ENCODE results near the gene PRRT1B.
A peak's percentile ranks its signal among the peaks of the same experiment; 100 is the strongest.

PRRT1B gene

DNA sequence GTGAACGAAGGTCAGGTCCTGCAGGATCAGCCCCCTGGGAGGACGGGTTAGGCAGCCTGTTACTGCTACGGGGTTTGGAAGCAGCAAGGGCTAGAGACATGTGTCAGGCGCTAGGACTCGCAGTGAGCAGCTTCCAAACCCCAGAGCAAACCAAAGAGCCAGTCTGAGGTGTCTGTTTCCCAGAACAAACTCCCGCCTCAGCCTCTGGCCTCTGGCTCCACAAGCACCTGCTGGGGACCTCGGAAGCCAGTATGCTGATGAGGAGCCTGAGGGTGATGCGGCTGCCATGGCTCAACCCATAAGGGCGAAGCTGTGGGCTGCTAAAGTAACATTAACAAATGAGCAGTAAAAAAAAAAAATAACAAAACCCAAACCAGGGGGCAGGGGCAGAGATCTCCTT lies 35.0 kb downstream of the PRRT1B start:
- no peak for DNase-seq (ENCODE audit: low read depth)

- DNase-seq (ENCODE audit: low read depth): no peak
Measured at GRCh38 chr9:131582056-131582455, 36.7 kb downstream of the PRRT1B start.

GRCh38 chr9:131582466-131583336 lies 37.4 kb downstream of the PRRT1B start:
- no peak for DNase-seq (ENCODE audit: low read depth)

- no peak for DNase-seq (ENCODE audit: low read depth)
Measured at GRCh38 chr9:131583337-131583645, 38.0 kb downstream of the PRRT1B start.

DNA sequence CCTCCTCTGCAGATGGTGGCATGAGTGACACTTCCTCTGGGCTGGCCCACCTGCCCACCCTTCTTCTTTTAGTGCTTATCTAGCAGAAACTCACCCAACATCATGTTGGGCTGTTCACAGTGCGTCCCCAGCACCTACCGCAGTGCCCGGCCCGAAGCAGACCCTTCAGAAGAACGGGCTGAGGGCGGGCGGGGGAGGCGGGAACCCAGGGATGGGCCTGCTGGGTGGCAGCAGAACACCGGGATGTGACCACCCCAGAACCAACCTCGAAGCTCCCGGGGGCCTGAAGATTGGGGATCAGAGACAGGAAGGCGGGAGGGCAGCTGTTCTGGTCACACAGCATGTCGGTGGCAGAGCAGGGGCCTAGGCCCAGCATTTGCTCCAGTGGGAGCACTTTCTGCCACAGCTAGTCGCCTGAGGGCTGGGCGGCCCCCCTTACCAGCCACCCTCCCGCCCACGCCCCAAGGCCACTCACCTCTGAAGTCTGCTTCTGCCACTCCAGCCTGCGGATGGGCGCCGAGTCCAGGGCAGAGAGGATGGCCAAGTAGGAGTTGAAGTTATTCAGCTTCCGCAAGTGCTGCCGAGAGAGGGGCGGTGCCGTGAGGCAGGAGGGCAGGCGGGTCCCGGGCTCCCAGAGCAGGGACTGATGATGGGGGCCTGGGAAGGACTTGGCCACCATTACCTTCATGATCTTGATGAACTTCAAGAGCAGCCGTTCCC lies 38.7 kb downstream of the PRRT1B start:
- DNase-seq (ENCODE audit: low read depth): no peak

DNA sequence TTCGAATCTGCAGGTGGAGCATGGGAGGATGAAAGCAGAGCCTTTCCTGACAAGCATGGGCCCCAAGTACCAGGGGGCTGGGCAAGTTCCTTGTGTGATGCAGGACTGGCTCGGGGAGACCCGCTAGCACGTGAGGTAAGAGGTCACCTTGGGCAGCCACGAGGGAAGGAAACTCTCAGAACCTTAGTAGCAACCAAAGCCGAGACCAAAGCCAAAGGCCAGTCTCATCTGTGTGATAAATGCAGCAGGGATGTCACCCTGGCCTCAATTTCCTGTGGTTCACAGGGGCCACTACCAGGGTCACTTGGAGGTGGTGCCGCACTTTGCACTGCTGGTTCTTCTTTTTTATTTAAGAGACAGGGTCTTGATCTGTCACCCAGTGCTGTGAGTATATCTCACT lies 39.5 kb downstream of the PRRT1B start:
- no peak for DNase-seq (ENCODE audit: low read depth)

- DNase-seq (ENCODE audit: low read depth): no peak
Measured at GRCh38 chr9:131585375-131585774, 40.1 kb downstream of the PRRT1B start.

DNA sequence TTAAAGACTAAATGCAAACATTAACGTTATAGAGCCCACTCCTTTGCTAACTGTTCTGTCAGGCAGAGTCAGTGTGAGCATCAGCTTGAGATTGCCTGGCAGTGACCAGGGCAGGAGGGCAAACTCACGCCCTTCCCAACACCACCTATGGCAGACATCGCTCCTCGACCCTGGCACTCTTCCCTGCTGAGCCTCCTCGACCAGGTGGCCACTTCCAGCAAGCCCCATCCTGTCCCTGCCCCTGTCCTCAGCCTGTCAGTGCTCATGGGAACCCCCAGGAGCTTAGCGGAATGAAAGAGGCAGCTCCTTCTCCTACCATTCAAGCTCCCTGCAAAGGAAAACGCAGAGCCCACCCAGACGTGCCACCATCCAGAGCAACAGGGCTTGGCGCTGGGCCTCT lies 42.0 kb downstream of the PRRT1B start:
- DNase-seq (ENCODE audit: low read depth): no peak

GRCh38 chr9:131587906-131588305 lies 42.6 kb downstream of the PRRT1B start:
- no peak for DNase-seq (ENCODE audit: low read depth)

GRCh38 chr9:131588396-131588795 lies 43.1 kb downstream of the PRRT1B start:
- DNase-seq (ENCODE audit: low read depth): no peak

DNA sequence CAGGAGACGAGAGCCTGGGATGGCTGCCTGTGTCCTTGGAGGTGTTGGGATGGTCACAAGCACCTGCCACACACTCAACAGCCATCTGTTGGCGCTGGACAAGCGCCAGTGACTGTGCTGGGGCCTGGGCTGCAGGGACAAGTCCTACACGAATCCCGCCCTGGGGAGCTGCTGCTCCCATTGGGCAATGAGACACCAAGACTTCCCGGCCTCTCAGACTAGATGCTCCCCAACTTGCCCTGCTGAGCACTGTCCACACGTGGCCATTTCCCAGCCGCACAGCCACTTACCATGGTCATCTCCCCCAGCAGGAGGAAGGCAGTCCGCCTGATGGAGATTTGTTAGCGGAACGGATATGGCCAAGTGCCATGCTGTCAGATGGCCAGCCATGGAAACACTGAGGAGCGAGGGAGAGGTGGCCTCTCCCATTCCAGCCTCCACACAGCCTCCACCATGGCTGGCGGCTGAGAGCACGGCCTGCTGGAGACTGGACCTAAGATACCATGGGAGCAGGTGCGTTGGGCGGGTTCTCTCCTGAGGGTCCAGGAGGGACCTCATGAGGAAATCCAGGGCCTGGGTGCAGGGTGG lies 43.9 kb downstream of the PRRT1B start:
- DNase-seq (ENCODE audit: low read depth): no peak

- no peak for DNase-seq (ENCODE audit: low read depth)
Measured at GRCh38 chr9:131589993-131590392, 44.7 kb downstream of the PRRT1B start.

GRCh38 chr9:131590449-131590848 lies 45.1 kb downstream of the PRRT1B start:
- no peak for DNase-seq (ENCODE audit: low read depth)

DNA sequence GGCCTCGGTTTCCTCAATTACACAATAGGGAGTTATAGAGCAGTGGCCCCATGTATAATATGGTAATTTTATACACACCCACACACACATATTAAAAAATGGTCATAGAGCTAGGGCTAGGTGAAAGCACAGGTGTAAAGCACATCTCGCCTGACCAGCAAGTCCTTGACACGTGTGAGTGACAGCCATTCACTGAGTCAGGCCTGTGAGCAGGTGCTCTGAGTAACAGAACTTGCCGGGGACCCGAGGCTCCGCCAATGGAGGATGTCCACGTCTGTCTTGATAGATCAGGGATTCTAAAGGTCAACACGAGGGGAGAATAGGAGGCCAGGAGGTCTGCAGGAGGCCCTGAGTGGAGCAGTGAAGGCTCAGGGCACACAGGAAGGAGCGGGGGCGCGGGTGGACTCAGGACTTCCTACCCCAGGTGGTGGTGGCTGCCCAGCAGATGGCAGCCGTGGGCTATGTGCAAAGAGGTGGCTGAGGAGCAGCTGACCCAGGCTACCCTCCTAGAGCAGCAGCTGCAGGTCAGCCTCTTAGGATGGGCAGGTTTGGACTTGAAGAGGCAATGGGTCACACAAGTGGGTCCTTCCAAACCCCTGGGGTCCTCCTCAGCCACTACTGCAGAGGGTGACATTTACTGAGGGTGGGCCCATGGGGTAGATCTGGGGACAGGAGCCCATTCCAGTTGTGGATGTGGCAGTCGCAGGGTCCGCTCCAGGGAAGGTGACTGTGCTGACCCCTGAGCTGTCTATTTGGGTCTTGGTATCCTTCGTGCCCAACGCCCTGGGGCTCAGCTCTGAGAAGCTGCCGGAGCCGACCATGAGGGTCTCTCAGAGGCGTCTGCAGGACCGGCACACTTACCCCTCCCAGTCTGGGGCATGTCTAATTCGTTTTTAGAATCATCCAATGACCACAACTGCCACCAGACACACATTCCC lies 45.9 kb downstream of the PRRT1B start:
- peak; percentile 58 for DNase-seq (ENCODE audit: low read depth)

- no peak for DNase-seq (ENCODE audit: low read depth)
Measured at GRCh38 chr9:131591845-131592208, 46.5 kb downstream of the PRRT1B start.

DNA sequence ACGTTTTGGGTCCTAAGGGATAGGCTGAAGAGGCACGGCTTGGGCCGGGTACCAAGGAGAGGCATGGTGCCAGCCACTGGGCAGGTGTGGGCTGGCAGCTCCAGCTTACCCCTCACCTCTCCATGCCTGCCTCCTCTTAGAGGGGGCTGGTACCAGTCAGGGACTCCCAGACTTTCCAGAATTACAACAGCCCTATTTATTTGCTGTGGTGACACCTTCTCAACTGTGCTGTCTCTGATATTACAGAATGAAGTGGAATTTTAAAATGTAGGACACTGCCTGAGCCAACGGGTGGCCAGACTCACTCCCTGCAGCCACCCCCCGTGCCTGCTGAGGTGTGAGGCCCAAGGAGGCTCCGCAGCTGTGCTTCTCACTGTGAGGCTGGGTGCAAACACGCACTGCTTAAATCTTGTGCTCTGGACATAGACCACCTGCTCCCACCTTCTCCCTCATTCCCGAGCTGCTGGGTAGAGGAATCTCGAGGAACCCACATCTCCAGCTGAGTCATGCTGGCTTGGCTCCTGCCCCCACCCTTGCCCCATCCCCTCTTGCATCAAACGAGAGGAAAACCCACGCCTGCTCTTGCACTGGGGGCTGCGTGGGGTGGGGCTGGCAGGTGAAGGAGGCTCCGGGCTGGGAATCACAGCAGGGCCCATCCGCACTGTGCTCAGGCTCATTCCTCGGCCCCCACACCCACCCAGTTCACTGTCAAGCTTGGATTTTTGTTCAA lies 47.9 kb downstream of the PRRT1B start:
- DNase-seq (ENCODE audit: low read depth): no peak

DNA sequence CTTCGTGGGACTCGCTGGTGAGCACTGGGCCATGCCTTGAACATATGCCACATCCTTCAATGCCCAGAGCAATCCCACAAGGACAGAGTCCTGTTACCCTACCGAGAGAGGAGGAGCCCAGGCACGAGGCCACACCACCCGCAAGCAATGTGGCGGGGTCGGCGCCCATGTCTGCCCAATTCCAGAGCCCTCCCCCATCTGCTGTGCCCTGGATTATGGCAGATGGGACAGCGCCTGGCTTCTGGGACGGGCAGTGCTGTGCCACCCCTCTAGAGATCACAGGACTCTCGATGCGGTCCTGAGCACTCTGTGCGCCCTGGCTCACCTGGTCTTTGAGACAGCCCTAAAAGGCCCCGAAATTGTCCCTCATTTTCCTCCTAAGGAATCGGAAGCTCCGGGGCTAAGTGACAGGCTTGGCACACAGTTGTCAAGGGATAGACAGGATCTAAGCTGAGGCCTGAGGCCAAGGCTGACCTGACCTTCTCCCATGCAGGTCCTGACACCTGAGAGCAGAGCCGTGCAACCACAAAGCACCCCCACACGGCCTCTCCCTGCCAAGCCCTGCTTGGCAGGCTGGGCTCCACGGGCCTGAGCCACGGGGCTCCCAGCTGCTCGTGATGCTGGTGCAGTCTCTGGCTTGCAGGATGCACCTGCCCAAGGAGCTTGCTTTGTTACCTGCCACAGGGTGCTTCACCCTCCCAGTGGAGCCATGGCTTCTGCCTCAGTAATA lies 48.8 kb downstream of the PRRT1B start:
- no peak for DNase-seq (ENCODE audit: low read depth)

DNA sequence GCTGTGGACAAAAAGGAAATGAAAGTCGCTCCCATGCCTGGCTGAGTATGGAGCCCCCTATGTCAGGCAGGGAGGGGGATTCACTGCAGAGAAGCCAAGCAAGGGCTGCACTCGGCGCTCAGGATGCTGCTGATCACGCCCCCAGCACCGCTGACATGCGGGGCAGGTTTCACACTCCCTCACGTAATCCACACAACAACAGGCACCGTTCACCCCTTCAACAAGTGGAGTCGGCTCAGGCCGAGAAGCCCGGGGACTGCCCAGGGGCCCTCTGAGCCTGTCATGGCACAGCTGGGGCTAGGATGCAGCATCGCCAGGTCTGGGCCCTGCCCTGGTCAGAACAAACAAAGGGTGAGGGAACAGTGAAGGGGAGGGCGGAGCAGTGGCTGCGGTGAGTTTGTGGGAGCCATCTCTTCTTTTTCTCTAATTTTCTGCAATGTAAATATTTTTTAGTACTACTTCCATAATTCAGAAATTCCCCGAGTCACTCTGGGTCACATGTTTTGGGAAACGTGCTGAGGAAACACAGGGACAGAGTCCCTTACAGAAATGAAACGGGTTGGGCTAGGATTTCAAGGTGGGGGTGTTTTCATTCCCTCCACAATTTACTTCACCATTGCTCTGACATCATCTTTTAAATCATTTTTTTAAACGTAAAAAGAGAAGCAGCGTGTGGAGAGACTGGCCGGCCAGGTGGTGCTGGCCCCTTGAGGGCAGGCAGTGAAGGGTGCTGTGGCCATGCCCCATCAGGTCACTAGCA lies 49.8 kb downstream of the PRRT1B start:
- DNase-seq (ENCODE audit: low read depth): no peak

DNA sequence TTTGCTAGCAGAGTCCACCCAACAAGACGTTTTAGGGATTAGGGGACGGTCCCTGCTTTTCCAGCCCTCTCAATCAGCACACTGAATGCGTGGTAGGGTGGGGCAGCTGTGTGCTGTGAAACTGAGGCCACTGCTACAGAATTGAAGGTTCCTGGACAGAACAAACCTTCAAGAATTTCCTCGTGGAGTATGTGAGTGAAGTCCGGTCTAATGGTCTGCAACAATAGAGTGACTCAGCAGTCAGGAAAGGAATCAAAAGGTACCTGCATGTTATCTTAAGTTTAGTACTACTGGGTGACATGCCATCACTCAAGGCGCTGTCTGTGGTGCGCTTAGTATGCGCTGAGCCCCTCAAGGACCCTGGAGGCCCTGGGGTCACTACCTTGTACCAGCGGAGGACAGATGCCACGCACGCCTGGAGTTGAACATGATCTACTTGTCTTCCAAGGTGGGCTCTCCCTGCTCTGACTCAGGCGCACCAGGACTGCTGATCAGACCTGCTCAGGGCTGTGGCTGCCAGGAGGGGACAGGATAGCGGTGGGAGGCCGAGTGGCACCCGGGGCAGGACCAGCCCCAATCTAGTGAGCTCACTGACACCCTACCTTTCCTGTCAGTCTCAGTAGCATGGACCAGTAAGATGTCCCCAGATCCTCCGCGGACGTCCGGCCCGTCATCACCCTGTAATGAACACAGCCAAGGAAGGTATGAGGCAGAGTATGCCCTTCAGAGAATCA lies 50.5 kb downstream of the PRRT1B start:
- no peak for DNase-seq (ENCODE audit: low read depth)

- DNase-seq (ENCODE audit: low read depth): no peak
Measured at GRCh38 chr9:131596430-131596743, 51.1 kb downstream of the PRRT1B start.

Data from fibroblast of gingiva (primary cell).